Hepatocyte (in vitro differentiated cells): ENCODE results near the gene CTBP2.

Experiments
- CTCF ChIP-seq: fragments of 200-600 bp; sonication (generic); IDR thresholded peaks from 2 replicates; pipeline ENCODE4 v1.5.1; 2016; ENCODE audit warnings: antibody characterized with exemption, mild to moderate bottlenecking; ENCODE audit not compliant: poor library complexity
- EZH2 ChIP-seq: fragments of 200-600 bp; sonication (generic); IDR thresholded peaks from 2 replicates; pipeline ENCODE4 v1.6.1; 2016; ENCODE audit warnings: antibody characterized with exemption, mild to moderate bottlenecking, borderline replicate concordance
- EZH2phosphoT487 ChIP-seq: fragments of 200-600 bp; sonication (generic); IDR thresholded peaks from one replicate; pipeline ENCODE4 v1.6.1; 2018; ENCODE audit warnings: antibody characterized with exemption, mild to moderate bottlenecking, low read depth, moderate library complexity; ENCODE audit not compliant: unreplicated experiment, severe bottlenecking

GRCh38 chr10:125192620-125193019, 32.3 kb upstream of the CTBP2 start:
- TF ChIP-seq EZH2phosphoT487 (no peak), CTCF (no peak), EZH2 (no peak)
